Measurements from ENCODE around the gene ARMH3. TPM values are rescaled to one million over a fixed set of nuclear protein-coding genes. Genes with fewer than 3 reads are reported as not detected.

Gene ARMH3
- total RNA-seq, 1 donor from 2014 or later, result 6.3 TPM

- Histone ChIP-seq H3K4me3 (ENCODE audit: low read depth, low read length) (peak overlapping the region; percentile 95), H3K27me3 (ENCODE audit: control insufficient read depth, insufficient read depth, low read length) (no peaks in the 10 kb centered on the region), H3K36me3 (ENCODE audit: control insufficient read depth, insufficient read depth, low read length) (peaks cover 6% of the 10 kb centered on the region)
- DNase-seq (ENCODE audit: low read depth) (no peak), FAIRE-seq (no peak)
- no peak for TF ChIP-seq CTCF (IDR thresholded peaks at IDR 0.05; ENCODE audit: insufficient read depth, low read length, severe bottlenecking)
Measured at GRCh38 chr10:101816913-101817336, 239.0 kb downstream of the ARMH3 start.

DNA sequence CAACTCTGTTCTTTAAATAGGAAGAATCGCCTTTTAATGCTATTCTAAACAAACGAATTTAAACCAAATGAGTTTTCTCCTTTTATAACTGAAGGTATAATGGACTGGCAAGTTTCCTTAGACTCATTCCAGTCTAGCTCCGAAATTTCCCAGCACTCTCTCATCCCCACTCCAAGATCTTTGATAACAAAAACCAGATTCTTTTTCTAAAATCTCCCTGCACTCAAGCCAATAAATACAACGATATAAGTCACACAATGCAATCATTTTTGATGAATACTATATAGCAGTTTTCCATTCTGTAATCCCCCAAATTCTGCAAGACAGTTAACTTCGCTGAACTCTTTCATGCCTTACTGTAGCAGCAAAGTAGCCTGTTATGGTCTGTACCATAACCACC lies 239.6 kb downstream of the ARMH3 start:
- Histone ChIP-seq H3K27me3 (ENCODE audit: control insufficient read depth, insufficient read depth, low read length) (no peaks in the 10 kb centered on the region), H3K4me3 (ENCODE audit: low read depth, low read length) (peak overlapping the region; percentile 95), H3K36me3 (ENCODE audit: control insufficient read depth, insufficient read depth, low read length) (peaks cover 6% of the 10 kb centered on the region)
- FAIRE-seq (no peak), DNase-seq (ENCODE audit: low read depth) (no peak)
- TF ChIP-seq CTCF (IDR thresholded peaks at IDR 0.05; ENCODE audit: insufficient read depth, low read length, severe bottlenecking), result no peak

DNA sequence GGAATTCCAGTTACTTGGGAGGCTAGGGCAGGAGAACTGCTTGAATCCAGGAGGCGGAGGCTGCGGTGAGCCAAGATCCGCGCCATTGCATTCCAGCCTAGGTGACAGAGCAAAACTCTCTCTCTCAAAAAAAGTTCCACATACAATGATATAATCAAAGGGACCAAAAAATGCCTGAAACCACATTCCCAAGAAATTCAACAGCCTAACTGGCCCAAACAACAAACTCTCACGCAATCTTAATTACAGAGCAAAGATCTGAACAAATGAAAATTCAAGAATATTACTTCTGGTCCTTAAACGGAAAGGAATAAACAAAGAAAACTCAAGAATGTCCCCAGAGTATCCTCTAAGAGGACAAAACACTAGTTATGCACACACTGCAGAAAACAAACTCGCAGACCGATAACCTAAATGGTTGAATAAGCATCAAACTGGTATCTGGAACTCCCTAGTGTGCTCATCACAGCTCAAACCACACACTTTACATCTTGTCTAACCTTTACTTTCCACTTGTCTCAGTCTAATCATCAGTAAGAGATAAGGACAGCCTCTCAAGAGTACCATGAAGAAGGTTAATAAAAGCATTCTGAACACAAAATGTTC lies 241.4 kb downstream of the ARMH3 start:
- Histone ChIP-seq H3K27me3 (ENCODE audit: control insufficient read depth, insufficient read depth, low read length) (no peaks in the 10 kb centered on the region), H3K4me3 (ENCODE audit: low read depth, low read length) (peak overlapping the region; percentile 95), H3K36me3 (ENCODE audit: control insufficient read depth, insufficient read depth, low read length) (peaks cover 6% of the 10 kb centered on the region)
- FAIRE-seq, result no peak
- no peak for TF ChIP-seq CTCF (IDR thresholded peaks at IDR 0.05; ENCODE audit: insufficient read depth, low read length, severe bottlenecking)
- no peak for DNase-seq (ENCODE audit: low read depth)

GRCh38 chr10:101812606-101813005 lies 243.4 kb downstream of the ARMH3 start:
- H3K27me3 ChIP-seq (ENCODE audit: control insufficient read depth, insufficient read depth, low read length), result no peaks in the 10 kb centered on the region
- TF ChIP-seq CTCF (IDR thresholded peaks at IDR 0.05; ENCODE audit: insufficient read depth, low read length, severe bottlenecking), result no peak
- H3K36me3 ChIP-seq (ENCODE audit: control insufficient read depth, insufficient read depth, low read length), result peaks cover 11% of the 10 kb centered on the region
- DNase-seq (ENCODE audit: low read depth), result no peak
- no peak overlapping the region for H3K4me3 ChIP-seq (ENCODE audit: low read depth, low read length)
- no peak for FAIRE-seq

DNA sequence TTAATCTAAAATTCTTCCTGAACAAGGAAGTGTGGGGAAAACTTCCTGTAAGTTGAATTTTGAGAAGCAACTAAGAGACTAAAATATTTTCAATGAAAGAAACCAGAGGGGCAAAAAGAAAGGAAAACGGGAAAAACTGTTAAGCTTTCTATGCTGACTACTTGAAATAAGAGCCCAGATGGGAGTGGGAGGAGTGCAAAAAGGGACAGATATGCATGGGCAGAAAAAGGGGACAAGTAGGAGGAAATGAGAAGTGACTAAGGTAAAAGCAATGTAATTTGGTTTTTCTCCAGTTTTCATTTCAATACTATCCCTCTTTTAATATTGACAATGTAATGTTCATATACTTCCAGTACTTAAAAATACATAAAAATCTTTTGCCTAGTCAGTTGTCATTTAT lies 248.8 kb downstream of the ARMH3 start:
- DNase-seq (ENCODE audit: low read depth) (no peak), FAIRE-seq (no peak)
- peaks cover 17% of the 10 kb centered on the region for H3K36me3 ChIP-seq (ENCODE audit: control insufficient read depth, insufficient read depth, low read length)
- no peak overlapping the region for H3K4me3 ChIP-seq (ENCODE audit: low read depth, low read length)
- TF ChIP-seq CTCF (IDR thresholded peaks at IDR 0.05; ENCODE audit: insufficient read depth, low read length, severe bottlenecking), result no peak
- no peaks in the 10 kb centered on the region for H3K27me3 ChIP-seq (ENCODE audit: control insufficient read depth, insufficient read depth, low read length)

- peaks cover 20% of the 10 kb centered on the region for H3K36me3 ChIP-seq (ENCODE audit: control insufficient read depth, insufficient read depth, low read length)
- no peak for TF ChIP-seq CTCF (IDR thresholded peaks at IDR 0.05; ENCODE audit: insufficient read depth, low read length, severe bottlenecking)
- no peaks in the 10 kb centered on the region for H3K27me3 ChIP-seq (ENCODE audit: control insufficient read depth, insufficient read depth, low read length)
- no peak for FAIRE-seq
- no peak for DNase-seq (ENCODE audit: low read depth)
- H3K4me3 ChIP-seq (ENCODE audit: low read depth, low read length), result no peak overlapping the region
Measured at GRCh38 chr10:101803511-101803910, 252.5 kb downstream of the ARMH3 start.

All from bronchial epithelial cell (primary cell).